GM23338 (cell line): ENCODE data around the gene C1RL. TPM values are rescaled to one million over a fixed set of nuclear protein-coding genes. Genes with fewer than 3 reads are reported as not detected.
"Not testable (repeated sequence)": the region's sequence is repeated elsewhere in the genome, so short reads cannot be mapped to it uniquely, and the experiment has no call there.

ENCODE experiments used
- ATAC-seq: fragments of 200-7000 bp; cut with Tn5 transposase; 3 replicates; pipeline ENCODE4 v1.9.1; 2020
- DNase-seq: peaks from one replicate; pipeline ENCODE4 v3.0.0-alpha.2; 2015; ENCODE audit warnings: low spot score
- H2AFZ ChIP-seq: fragments of 200-600 bp; sonication (generic); 2 replicates; pipeline ENCODE4 v1.8.0; 2016; ENCODE audit warnings: antibody characterized with exemption, mild to moderate bottlenecking, moderate library complexity
- H3F3A ChIP-seq: fragments of 200-600 bp; sonication (generic); replicated peaks from 2 replicates; pipeline ENCODE4 v1.8.0; 2017; ENCODE audit warnings: antibody characterized with exemption, mixed run types, low read depth
- H3K27ac ChIP-seq: fragments of 200-600 bp; sonication (generic); 2 replicates; pipeline ENCODE4 v1.6.1; 2016; ENCODE audit warnings: low read depth
- H3K27me3 ChIP-seq: fragments of 200-600 bp; sonication (generic); 2 replicates; pipeline ENCODE4 v1.8.0; 2016; ENCODE audit warnings: mild to moderate bottlenecking, mixed run types, moderate library complexity; ENCODE audit not compliant: insufficient read depth
- H3K36me3 ChIP-seq: fragments of 200-600 bp; sonication (generic); 2 replicates; pipeline ENCODE4 v1.8.0; 2016; ENCODE audit warnings: mild to moderate bottlenecking; ENCODE audit not compliant: insufficient read depth
- H3K4me1 ChIP-seq: fragments of 200-600 bp; sonication (generic); 2 replicates; pipeline ENCODE4 v1.8.0; 2016; ENCODE audit warnings: mild to moderate bottlenecking, moderate library complexity; ENCODE audit not compliant: insufficient read depth
- H3K4me2 ChIP-seq: fragments of 200-600 bp; sonication (generic); 2 replicates; pipeline ENCODE4 v1.7.1; 2017; ENCODE audit warnings: mixed run types
- H3K4me3 ChIP-seq: fragments of 200-600 bp; sonication (generic); 2 replicates; pipeline ENCODE4 v1.6.1; 2016; ENCODE audit warnings: mixed run types
- H3K79me2 ChIP-seq: fragments of 200-600 bp; sonication (generic); replicated peaks from 2 replicates; pipeline ENCODE4 v1.8.0; 2017; ENCODE audit warnings: mild to moderate bottlenecking; ENCODE audit not compliant: insufficient read depth
- H3K9me2 ChIP-seq: fragments of 200-600 bp; sonication (generic); 2 replicates; pipeline ENCODE4 v1.8.0; 2017; ENCODE audit not compliant: insufficient read depth
- H4K20me1 ChIP-seq: fragments of 200-600 bp; sonication (generic); replicated peaks from 2 replicates; pipeline ENCODE4 v1.8.0; 2017; ENCODE audit warnings: mild to moderate bottlenecking; ENCODE audit not compliant: insufficient read depth
- H3K27ac Mint-ChIP-seq: 2 replicates; pipeline ENCODE4 v1.8.0; 2020; ENCODE audit warnings: inconsistent platforms, mild to moderate bottlenecking, moderate library complexity, mixed read lengths
- H3K27me3 Mint-ChIP-seq: 3 replicates; pipeline ENCODE4 v1.8.0; 2022; ENCODE audit warnings: low read depth, mild to moderate bottlenecking, moderate library complexity, mixed read lengths, inconsistent platforms; ENCODE audit not compliant: insufficient read depth, poor library complexity
- H3K36me3 Mint-ChIP-seq: 3 replicates; pipeline ENCODE4 v1.8.0; 2021; ENCODE audit warnings: low read depth, mild to moderate bottlenecking, inconsistent platforms, moderate library complexity, mixed read lengths
- H3K4me1 Mint-ChIP-seq: 3 replicates; pipeline ENCODE4 v1.8.0; 2020; ENCODE audit warnings: mild to moderate bottlenecking, inconsistent platforms, mixed read lengths
- H3K4me3 Mint-ChIP-seq: 3 replicates; pipeline ENCODE4 v1.8.0; 2021; ENCODE audit warnings: moderate library complexity, mild to moderate bottlenecking, inconsistent platforms, mixed read lengths
- H3K9me3 Mint-ChIP-seq: 3 replicates; pipeline ENCODE4 v1.8.0; 2020; ENCODE audit warnings: moderate library complexity, mild to moderate bottlenecking, inconsistent platforms, mixed read lengths
- CREB1 ChIP-seq: fragments of 250-450 bp; sonication (Bioruptor Pico); IDR thresholded peaks from 2 replicates; pipeline ENCODE4 v1.5.0; 2020; ENCODE audit warnings: low read depth, mild to moderate bottlenecking, moderate library complexity
- CTCF ChIP-seq, 2 experiments: fragments of 200-600 bp in 1 of 2; sonication (generic) in 1 of 2; conservative IDR thresholded peaks; 2 replicates each; pipeline versions ENCODE4 v1.5.1 to v1.6.1; 2016 to 2017; ENCODE audit warnings: antibody characterized with exemption in 2 of 2, low read depth in 2 of 2, mild to moderate bottlenecking in 2 of 2, moderate library complexity in 1 of 2
- ETS1 ChIP-seq: IDR thresholded peaks from 2 replicates; pipeline ENCODE4 v1.6.1; 2016; ENCODE audit warnings: antibody characterized with exemption
- EZH2 ChIP-seq: fragments of 200-600 bp; sonication (generic); IDR thresholded peaks from one replicate; pipeline ENCODE4 v1.8.0; 2017; ENCODE audit warnings: antibody characterized with exemption, mild to moderate bottlenecking, low read depth; ENCODE audit not compliant: unreplicated experiment
- EZH2phosphoT487 ChIP-seq: fragments of 200-600 bp; sonication (generic); IDR thresholded peaks from one replicate; pipeline ENCODE4 v1.8.1; 2018; ENCODE audit warnings: antibody characterized with exemption; ENCODE audit not compliant: unreplicated experiment
- JUNB ChIP-seq: IDR thresholded peaks from one replicate; pipeline ENCODE4 v1.6.1; 2016; ENCODE audit warnings: antibody characterized with exemption; ENCODE audit not compliant: unreplicated experiment
- NANOG ChIP-seq: IDR thresholded peaks from 2 replicates; pipeline ENCODE4 v1.6.1; 2016; ENCODE audit warnings: antibody characterized with exemption, borderline replicate concordance
- POLR2AphosphoS5 ChIP-seq: IDR thresholded peaks from 2 replicates; pipeline ENCODE4 v1.6.1; 2016; ENCODE audit warnings: antibody characterized with exemption, low read depth
- REST ChIP-seq: IDR thresholded peaks from one replicate; pipeline ENCODE4 v1.6.1; 2018; ENCODE audit warnings: antibody characterized with exemption; ENCODE audit not compliant: unreplicated experiment
- STAT1 ChIP-seq: IDR thresholded peaks from one replicate; pipeline ENCODE4 v1.6.1; 2016; ENCODE audit warnings: antibody characterized with exemption; ENCODE audit not compliant: unreplicated experiment
- ZNF114 ChIP-seq: fragments of 250-450 bp; sonication (Bioruptor Pico); IDR thresholded peaks from 2 replicates; pipeline ENCODE4 v1.5.0; 2020; ENCODE audit warnings: mild to moderate bottlenecking, moderate library complexity
- ZNF331 ChIP-seq: fragments of 250-450 bp; sonication (Bioruptor Pico); IDR thresholded peaks from 2 replicates; pipeline ENCODE4 v1.5.0; 2020; ENCODE audit warnings: low read depth, mild to moderate bottlenecking, moderate library complexity
- polyA plus RNA-seq: library from polyadenylated mRNA; unstranded; fragments of >200 nt; fragmentation: Nextera tagmentation; extraction: Ambion mirVana; gene quantifications from 2 replicates; pipeline ENCODE4 v1.2.1, GENCODE V29; 2016
- total RNA-seq: library from RNA; depleted of rRNA; stranded (reverse); fragments of >200 nt; shearing (Covaris generic); gene quantifications from 2 replicates; pipeline ENCODE4 v1.2.3, GENCODE V29; 2014

C1RL gene
- total and polyA plus RNA-seq, 2 experiments from 2014 or later = 7.3 to 8.8 TPM

DNA sequence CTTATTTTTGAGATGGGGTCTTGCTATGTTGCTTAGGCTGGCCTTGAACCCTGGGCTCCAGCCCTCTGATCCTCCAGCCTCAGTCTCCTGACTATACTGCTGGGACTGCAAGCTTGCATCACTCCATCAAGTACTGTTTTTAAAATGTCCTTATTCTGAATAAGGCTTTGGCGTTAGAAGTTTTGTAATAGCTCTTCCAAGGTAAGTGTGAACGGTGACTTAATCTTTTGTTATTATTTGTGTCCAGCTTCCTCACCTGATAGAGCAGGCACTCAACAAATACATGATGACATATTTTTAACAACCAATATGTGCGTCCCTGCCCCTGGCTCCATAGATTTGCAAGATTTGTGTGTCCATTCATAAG lies 1.4 kb downstream of the C1RL start (continued):
- TF ChIP-seq CTCF (conservative IDR thresholded peaks at IDR 0.05; ENCODE audit: low read depth in 2 of 2) = no peak
- no peak for TF ChIP-seq NANOG

DNA sequence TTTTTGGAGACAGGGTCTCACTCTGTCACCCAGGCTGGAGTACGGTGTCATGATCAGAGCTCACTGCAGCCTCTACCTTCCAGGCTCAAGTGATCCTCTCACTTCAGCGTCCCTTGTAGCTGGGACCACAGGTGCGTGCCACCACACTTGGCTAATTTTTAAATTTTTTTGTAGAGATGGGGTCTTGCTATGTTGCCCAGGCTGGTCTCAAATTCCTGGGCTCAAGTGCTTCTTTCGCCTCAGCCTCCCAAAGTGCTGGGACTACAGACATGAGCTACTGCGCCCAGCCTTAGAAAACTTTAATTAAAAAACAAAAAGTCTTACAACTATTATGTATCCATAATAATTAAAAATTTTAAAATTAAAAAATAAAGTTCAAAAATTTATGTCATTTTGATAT lies 1.8 kb downstream of the C1RL start:
- not testable (repeated sequence) for H3K4me2 ChIP-seq, H3K27me3 ChIP-seq, H3K4me3 ChIP-seq, H3K4me3 Mint-ChIP-seq, H3K36me3 ChIP-seq, H3K27ac Mint-ChIP-seq, ATAC-seq, DNase-seq, H4K20me1 ChIP-seq, H3K27ac ChIP-seq, H2AFZ ChIP-seq, H3F3A ChIP-seq, H3K9me2 ChIP-seq
- peaks cover 16% of the 10 kb centered on the region for H3K4me1 Mint-ChIP-seq
- peaks cover 16% of the 10 kb centered on the region for H3K9me3 Mint-ChIP-seq
- peaks cover 23% of the 10 kb centered on the region for H3K36me3 Mint-ChIP-seq
- H3K27me3 Mint-ChIP-seq = peaks cover 17% of the 10 kb centered on the region
- H3K79me2 ChIP-seq = peaks cover 14% of the 10 kb centered on the region; the same call in 1 of the 2 replicates
- H3K4me1 ChIP-seq = peaks cover 12% of the 10 kb centered on the region

- H3K4me1 Mint-ChIP-seq = peaks cover 16% of the 10 kb centered on the region
- ATAC-seq (no peak), DNase-seq (no peak)
- H3K36me3 Mint-ChIP-seq = peaks cover 23% of the 10 kb centered on the region
- peaks cover 16% of the 10 kb centered on the region for H3K9me3 Mint-ChIP-seq
- no peak overlapping the region for H3K4me3 ChIP-seq
- peaks cover 14% of the 10 kb centered on the region; the same call in 1 of the 2 replicates for H3K79me2 ChIP-seq
- H3K4me3 Mint-ChIP-seq = no peak overlapping the region
- H3K9me2 ChIP-seq = no peaks in the 10 kb centered on the region
- peaks cover 12% of the 10 kb centered on the region for H3K4me1 ChIP-seq
- H3F3A ChIP-seq = no peaks in the 10 kb centered on the region
- peaks cover 17% of the 10 kb centered on the region for H3K27me3 Mint-ChIP-seq
- H3K27me3 ChIP-seq = no peaks in the 10 kb centered on the region
- H3K4me2 ChIP-seq = no peak overlapping the region
- H3K36me3 ChIP-seq = no peaks in the 10 kb centered on the region
- H3K27ac Mint-ChIP-seq = no peak overlapping the region
- no peak overlapping the region for H2AFZ ChIP-seq
- no peak overlapping the region for H3K27ac ChIP-seq
- H4K20me1 ChIP-seq = no peaks in the 10 kb centered on the region; the same call in none of the 2 replicates
- no peak for TF ChIP-seq REST
- no peak for TF ChIP-seq CTCF (conservative IDR thresholded peaks at IDR 0.05; ENCODE audit: low read depth in 2 of 2)
- TF ChIP-seq EZH2 = no peak
- TF ChIP-seq ZNF114 (CRISPR knock-in tag) = no peak
- TF ChIP-seq POLR2AphosphoS5 = no peak
- TF ChIP-seq STAT1 = no peak
- TF ChIP-seq NANOG = no peak
- no peak for TF ChIP-seq ZNF331 (CRISPR knock-in tag)
- TF ChIP-seq JUNB = no peak
- TF ChIP-seq CREB1 (CRISPR knock-in tag) = no peak
- TF ChIP-seq ETS1 = no peak
- no peak for TF ChIP-seq EZH2phosphoT487
Observed at GRCh38 chr12:7106082-7106481, 2.9 kb downstream of the C1RL start.
